ENCODE data around the gene CEACAM21. TPM values are rescaled to one million over a fixed set of nuclear protein-coding genes. Genes with fewer than 3 reads are reported as not detected.

CEACAM21 gene
- total RNA-seq, 4 donors from 2014 or later, result 0.37 to 3.5 (median 1.4) TPM

GRCh38 chr19:41531438-41532311 is 44.3 kb upstream of the CEACAM21 start:
- peak; percentile 90 for ATAC-seq (ENCODE audit: low FRiP score)
- TF ChIP-seq CTCF (IDR thresholded peaks at IDR 0.05), result no peak
- peak; percentile 45 for DNase-seq (ENCODE audit: low spot score)

GRCh38 chr19:41532526-41532925 is 43.4 kb upstream of the CEACAM21 start:
- ATAC-seq (ENCODE audit: low FRiP score), result no peak
- DNase-seq (ENCODE audit: low spot score), result no peak
- TF ChIP-seq CTCF (IDR thresholded peaks at IDR 0.05), result no peak

- no peak for TF ChIP-seq CTCF (IDR thresholded peaks at IDR 0.05)
- no peak for ATAC-seq (ENCODE audit: low FRiP score)
- no peak for DNase-seq (ENCODE audit: low spot score)
Measured at GRCh38 chr19:41533671-41534215, 42.2 kb upstream of the CEACAM21 start.

- TF ChIP-seq CTCF (IDR thresholded peaks at IDR 0.05), result no peak
- no peak for ATAC-seq (ENCODE audit: low FRiP score)
- DNase-seq (ENCODE audit: low spot score), result no peak
Measured at GRCh38 chr19:41535029-41535622, 40.8 kb upstream of the CEACAM21 start.

GRCh38 chr19:41537789-41538188 is 38.2 kb upstream of the CEACAM21 start:
- TF ChIP-seq CTCF (IDR thresholded peaks at IDR 0.05), result no peak
- no peak for DNase-seq (ENCODE audit: low spot score)
- ATAC-seq (ENCODE audit: low FRiP score), result no peak

GRCh38 chr19:41540041-41540695 is 35.8 kb upstream of the CEACAM21 start:
- no peak for TF ChIP-seq CTCF (IDR thresholded peaks at IDR 0.05)
- no peak for DNase-seq (ENCODE audit: low spot score)
- ATAC-seq (ENCODE audit: low FRiP score), result no peak
